Stimulated activated CD4-positive, alpha-beta T cell treated with anti-CD3 and anti-CD28 coated beads, TNF-alpha, amount 100 ng/mL, for 1 hour (primary cell): ENCODE data around the gene PLCB1.
"Not testable (repeated sequence)": the region's sequence is repeated elsewhere in the genome, so short reads cannot be mapped to it uniquely, and the experiment has no call there.

ENCODE experiments used
- DNase-seq, 3 donors: peaks; one replicate each; pipeline ENCODE4 v3.0.0-alpha.2; 2020; ENCODE audit warnings: low read depth in 3 of 3, low spot score in 1 of 3

Gene PLCB1

DNA sequence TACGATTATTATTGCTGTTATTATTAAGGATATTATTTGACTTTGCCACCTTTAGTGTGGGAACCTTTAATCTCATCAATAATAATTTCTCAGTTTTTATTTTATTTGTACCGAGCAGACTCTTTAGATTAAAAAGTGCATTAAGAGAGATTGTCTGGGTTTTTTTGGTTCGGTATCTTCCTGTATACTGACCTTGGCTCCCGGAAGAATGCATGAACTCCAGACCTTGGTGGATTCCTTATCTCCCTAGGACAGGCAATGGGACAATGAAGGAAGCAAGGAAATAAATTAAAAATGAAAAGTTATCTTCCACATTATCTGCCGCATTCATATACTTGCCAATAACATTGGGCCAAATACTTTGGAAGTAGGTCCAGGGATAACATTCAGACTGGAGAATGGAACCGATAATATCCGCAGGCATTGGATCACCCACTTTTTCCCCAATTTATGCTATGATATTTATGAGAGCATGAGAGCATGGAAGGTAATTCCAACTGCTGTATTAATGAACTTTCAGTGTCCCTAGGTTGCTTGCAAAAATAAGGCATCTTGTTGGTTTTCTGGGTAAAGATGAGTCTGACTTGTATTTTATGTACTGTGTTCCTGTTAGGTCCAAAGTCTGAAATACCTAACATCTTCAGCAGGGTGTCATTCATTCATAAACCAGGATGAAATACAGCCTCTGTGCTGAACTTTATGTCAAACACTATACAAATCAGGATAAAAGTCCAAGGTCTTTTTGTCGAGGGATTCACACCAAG is 232.1 kb downstream of the PLCB1 start:
- no peak for DNase-seq

DNA sequence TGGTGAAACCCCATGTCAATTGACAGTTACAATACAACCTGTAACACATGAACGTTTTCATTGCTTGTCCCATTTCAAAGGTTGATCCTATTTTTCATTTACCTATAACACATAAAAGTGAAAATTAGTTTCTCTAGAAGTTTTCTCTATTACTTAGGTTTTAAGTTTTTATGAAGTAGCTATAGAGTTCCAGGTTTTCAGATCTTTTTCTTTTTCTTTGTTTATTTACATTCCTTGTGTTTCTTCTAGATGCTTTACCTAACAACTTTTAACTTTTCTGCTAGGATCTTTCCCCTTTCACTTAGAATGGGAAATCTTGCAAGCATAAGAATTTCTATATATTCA is 232.6 kb downstream of the PLCB1 start:
- DNase-seq, result no peak

DNA sequence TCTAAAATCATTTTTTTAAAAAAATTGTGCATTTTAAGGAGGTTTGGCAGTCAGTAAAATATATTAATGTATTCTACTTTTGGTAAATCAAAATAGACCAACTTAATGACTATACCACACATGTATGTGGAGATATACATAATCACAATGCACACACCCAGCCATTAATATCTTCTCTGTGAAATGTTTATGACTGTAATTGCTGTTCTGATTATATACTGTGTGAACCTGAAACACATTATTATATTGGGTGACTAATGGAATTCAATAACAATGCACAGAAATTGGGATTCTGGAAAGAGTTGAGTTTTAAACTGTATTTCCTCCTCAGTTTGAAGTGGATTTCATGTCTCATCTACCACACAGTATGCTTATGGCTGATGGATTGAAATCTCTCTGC is 233.6 kb downstream of the PLCB1 start:
- DNase-seq, result no peak

DNA sequence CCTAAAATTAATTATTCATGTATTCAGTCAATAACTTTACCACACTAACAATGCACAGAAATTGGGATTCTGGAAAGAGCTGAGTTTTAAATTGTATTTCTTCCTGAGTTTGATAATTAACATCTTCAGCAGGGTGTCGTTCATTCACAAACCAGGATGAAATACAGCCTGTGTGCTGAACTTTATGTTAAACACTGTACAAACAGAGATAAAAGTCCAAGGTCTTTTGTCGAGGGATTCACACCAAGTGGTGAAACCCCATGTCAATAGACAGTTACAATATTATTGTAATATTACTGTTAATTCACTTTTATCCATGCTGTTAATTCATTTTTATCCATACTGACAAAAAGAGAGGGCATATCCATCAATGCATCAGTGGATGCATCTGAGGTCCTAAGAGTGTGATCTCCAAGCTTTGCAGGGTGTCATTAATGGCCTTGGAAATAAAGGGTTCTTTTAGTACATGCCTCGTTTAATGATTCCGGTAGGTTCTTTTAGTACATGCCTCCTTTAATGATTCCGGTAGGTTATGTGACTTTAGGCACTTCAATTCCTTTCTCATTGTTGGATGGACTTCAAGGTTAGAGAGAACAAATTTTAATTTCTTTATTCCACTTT is 234.3 kb downstream of the PLCB1 start:
- DNase-seq, result no peak

DNA sequence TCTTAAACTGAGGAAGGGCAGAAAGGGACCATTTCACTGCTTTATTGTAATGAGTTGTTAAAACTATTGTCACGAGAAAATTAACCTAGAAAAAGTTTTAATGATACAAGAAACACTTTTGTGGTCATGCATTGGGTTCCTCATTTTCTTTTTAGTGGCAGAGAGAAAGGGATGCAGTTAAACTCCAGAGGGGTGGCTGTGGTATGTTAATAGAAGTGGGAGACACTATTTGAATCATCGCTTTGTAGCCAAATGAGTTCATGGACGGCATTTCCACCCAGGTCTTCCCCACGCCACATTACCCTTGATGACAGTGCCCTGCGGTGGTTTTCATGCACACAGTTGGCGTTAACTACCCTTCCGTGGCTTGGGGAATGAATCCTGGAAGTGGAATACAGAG is 235.6 kb downstream of the PLCB1 start:
- no peak for DNase-seq

DNA sequence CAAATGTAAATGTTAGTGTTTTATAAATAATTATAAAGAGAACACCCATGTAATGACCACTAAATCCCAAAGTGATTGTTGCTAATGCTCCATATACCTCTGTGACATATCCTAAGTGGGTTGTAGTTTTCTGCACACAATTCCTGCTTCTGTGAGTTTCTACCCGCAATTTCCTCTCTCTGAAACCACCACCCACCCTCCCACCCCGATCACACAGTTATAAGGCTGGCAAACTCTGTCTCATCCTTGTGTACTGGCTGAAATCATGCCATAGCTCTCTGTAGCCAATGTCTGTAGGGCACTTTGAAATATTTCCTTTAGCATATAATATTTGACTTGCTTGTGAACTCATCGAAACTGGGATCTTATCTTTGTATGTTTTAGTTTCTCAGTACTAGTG is 236.6 kb downstream of the PLCB1 start:
- DNase-seq, result no peak

DNA sequence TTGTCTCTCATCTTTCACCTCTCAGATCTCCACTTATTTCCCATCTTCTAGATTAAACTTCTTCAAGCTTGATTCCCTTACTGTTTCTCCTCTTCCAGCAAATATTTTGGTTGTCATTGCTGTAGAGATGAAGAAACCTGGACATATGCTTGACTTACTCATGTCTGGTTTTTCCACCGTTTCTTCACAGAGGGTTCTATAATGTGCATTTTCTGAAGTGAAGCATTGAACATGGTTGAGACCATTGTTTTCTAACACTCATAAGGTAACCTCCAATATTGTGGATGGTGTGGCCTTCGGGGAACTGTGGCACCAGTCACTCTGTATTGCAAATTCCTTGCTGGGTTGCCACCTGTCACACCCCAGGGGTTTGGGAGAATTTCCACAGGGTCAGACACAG is 237.2 kb downstream of the PLCB1 start:
- DNase-seq, result no peak

DNA sequence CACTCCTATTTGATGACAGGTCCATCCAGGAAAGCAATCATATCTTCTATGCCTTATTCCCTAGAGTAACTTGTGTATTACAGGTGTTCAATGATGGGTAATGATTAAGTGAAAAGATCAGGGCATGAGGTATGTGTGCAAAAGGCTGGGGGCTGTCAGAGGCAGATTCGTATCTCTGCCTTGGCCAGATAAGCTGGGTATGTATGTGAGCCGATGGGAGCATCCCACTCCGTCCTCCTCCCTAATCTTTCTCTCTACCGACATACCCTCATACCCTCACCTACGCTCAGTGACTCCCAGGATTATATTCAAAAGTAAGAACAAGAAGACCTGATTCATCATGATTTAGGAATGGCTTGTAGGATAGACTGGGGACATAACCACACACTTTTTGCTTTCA is 238.7 kb downstream of the PLCB1 start:
- no peak for DNase-seq

DNA sequence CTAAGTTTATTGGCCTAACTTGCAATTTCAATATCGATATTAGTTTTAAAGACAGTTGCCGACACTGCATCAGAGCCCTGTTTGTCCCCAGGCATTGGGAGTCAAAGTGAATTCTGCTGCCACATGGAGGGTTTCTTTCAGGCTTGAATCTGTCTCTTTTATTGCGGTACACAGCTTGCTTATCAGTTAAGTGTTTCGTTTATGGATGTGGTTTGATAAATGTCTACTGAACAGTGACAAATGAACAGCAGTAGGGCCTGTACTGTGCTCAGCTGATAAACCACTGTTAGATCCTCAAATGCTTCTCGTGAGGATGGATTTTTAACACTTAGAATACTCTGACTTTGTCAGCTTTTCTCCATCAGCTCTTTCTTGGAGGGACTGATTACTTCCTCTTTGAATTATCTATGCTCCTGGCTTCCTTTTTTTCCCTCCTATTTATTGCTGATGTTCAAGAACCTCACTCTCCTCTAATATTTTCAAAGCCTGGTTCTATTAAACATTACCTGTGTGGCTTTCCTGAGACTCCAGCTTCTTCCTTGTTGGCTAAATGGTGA is 240.8 kb downstream of the PLCB1 start:
- DNase-seq, result no peak

DNA sequence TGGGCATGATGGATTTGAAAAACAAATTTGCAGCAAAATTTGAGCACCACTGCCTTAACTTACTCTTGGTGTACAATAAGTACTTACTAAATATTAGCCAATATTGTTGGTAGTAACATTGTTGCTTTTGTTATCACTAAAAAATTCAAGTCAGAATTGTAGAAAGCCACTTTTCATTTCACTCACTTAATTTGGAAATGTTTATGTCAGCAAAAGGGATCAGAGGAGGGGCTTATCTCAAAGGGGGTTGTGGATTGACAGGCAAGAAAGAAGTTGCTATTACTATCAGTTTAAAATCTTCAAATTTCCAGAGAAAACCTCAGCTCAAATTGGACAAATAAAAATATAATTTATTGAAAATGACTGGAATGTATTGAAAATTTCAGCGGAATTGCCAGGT is 241.5 kb downstream of the PLCB1 start:
- DNase-seq, result no peak

DNA sequence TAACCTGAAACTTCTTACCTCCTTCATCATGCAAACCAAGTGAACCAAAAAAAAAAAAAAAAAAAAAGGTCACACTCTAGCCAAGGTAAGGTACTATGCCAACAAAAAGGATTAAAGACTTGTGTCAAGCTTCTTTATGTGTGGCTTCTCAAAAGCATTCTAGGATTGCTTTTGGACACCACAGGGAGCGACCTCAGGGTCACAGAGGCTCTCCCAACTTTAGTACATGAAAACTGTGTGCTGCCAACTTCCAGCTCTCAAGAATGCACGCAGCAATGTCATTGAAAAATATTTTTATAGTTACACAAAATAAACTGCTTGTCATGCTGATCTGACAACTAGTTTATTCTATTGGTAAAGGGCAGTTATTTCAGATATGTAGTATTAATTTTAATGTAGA is 243.8 kb downstream of the PLCB1 start:
- no peak for DNase-seq

DNA sequence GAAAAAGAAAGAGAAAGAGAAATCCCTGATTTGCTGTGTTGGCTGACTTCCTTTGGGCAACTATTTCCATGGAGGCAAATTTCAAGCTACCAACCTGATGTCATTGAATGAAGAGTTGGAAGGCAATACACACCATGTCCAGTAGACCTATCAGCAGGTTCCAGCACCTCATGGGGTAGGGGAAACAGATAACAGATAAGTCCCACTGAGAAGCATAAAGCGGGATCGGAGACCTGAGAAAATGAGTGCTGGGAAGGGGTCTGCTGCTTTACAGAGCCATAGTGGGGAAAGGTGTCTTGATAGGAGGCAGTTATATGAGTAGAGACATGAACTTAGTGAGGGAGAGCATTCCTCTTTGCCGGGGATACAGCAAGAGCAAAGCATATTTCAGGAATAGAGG is 244.9 kb downstream of the PLCB1 start:
- DNase-seq, result no peak

DNA sequence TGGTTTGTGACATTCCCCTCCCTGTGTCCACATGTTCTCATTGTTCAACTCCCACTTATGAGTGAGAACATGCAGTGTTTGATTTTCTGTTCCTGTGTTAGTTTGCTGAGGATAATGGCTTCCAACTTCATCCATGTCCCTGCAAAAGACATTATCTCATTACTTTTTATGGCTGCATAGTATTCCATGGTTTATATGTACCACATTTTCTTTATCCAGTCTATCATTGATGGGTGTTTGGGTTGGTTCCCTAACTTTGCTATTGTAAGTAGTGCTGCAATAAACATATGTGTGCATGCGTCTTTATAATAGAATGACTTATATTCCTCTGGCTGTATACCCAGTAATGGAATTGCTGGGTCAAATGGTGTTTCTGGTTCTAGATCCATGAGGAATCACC is 247.1 kb downstream of the PLCB1 start:
- DNase-seq, result not testable (repeated sequence)

DNA sequence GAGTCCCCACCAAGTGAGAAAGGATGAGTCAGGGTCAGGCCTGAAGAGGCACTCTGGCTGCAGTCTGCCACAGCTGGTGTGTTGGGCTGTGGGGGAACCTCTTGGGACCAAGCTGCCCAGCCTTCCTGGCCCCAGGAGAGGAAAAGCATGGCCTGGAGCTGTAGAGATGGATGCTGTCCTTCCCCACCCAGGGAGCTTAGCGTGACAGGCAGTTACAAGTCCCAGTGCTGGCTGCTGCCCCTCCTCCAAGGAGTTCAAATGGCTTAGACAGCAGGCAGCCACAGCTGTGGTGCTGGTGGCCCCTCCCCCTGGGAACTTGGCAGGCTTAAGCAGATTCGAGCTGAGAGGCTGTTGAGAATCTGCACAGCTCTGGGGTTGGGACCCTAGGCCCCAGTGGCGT is 253.2 kb downstream of the PLCB1 start:
- DNase-seq, result no peak

DNA sequence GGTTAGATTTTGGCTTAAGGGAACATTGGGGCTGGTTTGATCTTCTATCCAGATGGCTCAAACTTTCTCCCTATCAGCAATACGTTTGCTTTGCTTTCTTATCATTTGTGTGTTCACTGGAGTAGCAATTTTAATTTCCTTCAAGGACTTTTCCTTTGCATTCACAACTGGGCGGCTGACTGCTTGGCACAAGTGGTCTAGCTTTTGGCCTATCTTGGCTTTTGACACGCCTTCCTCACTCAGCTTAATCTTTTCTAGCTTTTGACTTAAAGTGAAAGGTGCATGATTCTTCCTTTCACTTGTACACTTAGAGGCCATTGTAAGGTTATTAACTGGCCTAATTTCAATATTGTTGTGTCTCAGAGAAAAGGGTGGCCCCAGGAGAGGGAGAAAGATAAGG is 254.9 kb downstream of the PLCB1 start:
- DNase-seq, result no peak

DNA sequence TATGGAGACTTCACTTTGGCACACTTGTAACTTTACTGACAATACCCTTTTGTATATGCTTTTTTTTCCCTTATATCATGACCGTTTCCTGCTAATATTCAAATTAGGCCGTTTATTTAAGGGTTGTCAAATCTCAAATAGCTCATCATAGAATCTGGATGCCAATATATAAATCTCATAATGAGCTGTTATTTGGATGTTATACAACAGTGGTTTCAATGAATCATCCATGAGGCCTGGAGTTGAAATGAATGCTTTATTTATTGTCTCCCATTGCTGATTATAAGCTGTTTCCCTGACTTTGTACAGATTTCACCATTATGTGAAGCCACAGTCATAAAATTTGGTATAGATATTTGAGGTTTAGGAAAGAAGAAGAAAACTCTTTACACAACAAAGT is 256.1 kb downstream of the PLCB1 start:
- no peak for DNase-seq

DNA sequence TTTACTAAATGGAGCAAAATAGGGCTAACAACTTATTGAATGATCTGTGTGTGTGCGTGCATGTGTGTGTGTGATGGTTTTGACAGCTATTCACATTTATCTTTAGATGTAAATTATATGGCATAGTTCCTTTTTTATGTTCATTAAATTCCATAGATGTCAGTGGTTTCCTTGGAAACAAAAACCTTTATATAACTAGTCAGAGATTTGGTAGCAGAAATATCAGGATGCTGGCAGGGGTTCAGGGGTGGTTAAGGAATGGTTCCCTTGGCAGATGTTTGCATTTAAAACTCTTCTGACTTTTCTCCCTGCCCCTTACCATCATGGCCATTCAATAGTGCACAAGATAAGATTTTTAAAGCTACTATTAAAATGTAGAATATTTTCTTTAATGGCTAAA is 256.6 kb downstream of the PLCB1 start:
- no peak for DNase-seq

DNA sequence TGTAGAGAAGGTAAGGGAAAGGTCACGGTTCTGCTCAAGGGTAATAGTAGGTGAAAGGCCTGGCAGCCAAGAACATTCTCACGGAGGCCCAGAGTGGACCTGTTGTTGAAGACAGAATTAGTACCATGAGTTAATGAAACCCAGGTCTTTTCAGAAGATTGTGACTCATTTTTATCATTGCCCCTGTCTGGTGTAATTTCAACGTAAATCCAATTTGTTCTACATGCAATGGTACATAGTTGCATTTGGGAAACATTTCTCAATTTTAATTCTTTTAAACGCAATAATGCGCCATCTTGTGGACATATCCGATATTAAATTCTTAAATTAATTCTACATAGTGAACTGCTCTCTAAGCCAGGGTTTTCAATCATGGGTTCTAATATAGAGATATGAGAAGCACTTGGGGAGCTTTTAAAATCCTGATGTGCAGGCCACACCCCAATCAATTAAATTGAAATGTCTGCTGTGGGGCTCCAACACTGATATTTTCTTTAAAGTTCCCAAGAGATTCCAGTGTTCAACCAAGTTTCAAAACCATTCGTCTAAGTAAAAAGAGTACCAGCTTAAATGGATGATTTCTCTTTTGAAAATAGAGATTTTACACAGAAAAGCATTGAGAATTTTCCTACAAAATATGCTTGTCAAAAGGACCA is 257.4 kb downstream of the PLCB1 start:
- no peak for DNase-seq

DNA sequence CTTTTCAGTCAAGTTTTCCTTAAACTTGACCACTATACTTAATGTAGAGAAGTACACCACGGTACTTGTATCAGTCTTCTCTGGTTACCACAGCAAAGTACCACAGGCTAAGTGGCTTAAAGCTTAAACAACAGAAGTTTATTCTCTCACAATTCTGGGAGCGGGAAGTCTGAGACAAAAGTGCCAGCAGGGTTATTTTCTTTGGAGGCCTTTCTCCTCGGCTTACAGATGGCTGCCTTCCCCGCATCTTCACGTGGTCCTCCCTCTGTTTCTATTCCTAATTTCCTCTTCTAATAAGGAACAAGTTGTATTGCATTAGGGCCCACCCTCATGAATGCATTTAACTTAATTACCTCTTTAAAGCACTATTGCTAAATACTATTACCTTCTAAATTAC is 258.0 kb downstream of the PLCB1 start:
- DNase-seq, result no peak

DNA sequence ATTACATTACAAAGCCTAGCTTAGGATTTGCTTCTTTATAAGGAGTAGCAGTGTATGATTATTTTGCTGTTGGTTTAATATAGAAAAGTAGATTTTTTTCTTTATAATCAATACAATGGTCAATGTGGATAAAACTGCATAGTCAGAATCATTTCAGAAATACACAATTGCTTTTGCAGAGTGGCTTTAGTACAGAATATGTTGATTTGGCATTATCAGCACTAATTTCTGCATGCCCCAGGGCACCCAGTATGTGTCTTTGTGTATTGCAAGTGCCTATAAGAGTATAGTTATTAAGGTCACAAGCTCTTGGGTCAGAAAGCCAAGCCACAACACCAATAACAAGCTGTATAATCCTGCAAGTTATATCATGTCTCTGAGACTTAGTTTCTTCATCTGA is 258.4 kb downstream of the PLCB1 start:
- no peak for DNase-seq

DNA sequence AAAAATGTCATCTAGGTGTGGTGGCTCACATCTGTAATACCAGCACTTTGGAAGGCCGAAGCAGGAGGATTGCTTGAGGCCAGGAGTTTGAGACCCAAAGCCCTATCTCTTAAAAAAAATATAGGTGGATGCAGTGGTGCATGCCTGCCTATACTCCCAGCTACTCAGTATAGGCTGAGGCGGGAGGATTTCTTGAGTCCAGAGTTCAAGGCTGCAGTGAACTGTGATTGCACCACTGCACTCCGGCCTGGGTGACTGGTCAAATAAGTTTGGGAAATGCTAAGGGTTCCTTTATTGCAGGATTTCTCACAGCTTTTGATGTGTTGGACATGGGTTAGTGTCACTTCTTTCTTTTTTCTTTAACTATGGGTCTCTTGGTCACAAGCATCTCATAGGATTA is 261.3 kb downstream of the PLCB1 start:
- no peak for DNase-seq

DNA sequence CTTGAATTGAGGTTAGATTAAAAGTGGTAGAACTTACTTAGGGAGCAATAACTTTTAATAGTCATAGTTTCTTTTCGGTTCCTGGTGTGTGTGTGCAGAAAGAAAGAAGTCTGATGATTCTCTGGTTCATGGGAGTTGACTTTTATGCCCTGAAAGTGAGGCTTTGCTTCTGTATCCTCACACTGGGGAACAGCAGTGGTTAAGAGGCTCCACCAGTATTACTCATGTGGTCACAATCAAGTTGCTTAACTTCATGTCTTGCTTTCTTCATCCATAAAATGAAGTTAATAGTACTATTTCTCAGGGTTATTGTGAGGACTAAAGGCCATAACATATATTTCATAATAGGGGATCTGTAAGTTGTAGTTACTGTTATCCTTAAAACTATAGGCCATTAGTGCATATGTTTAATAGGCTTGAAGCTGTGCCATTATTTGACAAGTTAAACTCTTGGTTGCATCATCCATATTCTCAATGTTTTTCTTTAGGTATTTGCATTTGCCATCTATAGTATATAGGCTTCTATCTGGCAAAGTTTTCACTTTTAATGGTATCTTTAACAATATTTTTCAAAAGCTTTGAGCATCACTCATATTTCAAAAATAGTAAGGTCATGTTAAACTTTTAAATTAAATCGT is 262.4 kb downstream of the PLCB1 start:
- no peak for DNase-seq
